Measurements from ENCODE around the gene ANO9.

Gene ANO9

GRCh38 chr11:380996-381395 lies 60.8 kb downstream of the ANO9 start:
- Histone ChIP-seq H3K79me1 (ENCODE audit: low read length) (no peaks in the 10 kb centered on the region), H3K9ac (ENCODE audit: low read length) (no peak overlapping the region), H3K4ac (ENCODE audit: low read depth, low read length) (no peak overlapping the region), H4K91ac (ENCODE audit: low read depth, low read length) (no peak overlapping the region), H3K4me3 (ENCODE audit: low read depth, low read length) (no peak overlapping the region), H3K4me2 (ENCODE audit: low read length) (no peak overlapping the region), H4K12ac (ENCODE audit: low read depth, low read length) (no peak overlapping the region), H3K36me3 (ENCODE audit: control insufficient read depth in 1 of 2, insufficient read depth in 2 of 2, low read length in 2 of 2) (peaks cover 19 to 20% of the 10 kb centered on the region in 2 experiments), H3K9me3 (ENCODE audit: insufficient read depth, low read depth, low read length) (peaks cover 10% of the 10 kb centered on the region), H2BK120ac (ENCODE audit: insufficient read depth, low read length, poor library complexity) (no peak overlapping the region), H2BK12ac (ENCODE audit: low read length) (no peak overlapping the region), H3K27me3 (ENCODE audit: insufficient read depth, low read length) (peaks cover 4% of the 10 kb centered on the region), H2BK5ac (ENCODE audit: low read depth, low read length, poor library complexity) (no peak overlapping the region), H3K23ac (ENCODE audit: low read length) (no peak overlapping the region), H4K8ac (ENCODE audit: low read depth, low read length) (no peak overlapping the region), H3K4me1 (ENCODE audit: control insufficient read depth in 1 of 2, insufficient read depth in 2 of 2, low read length in 2 of 2) (no peaks in the 10 kb centered on the region), H3K18ac (ENCODE audit: low read length) (no peak overlapping the region), H2AK5ac (ENCODE audit: low read length) (no peak overlapping the region), H3K27ac (ENCODE audit: low read depth, low read length) (no peak overlapping the region), H2AFZ (ENCODE audit: insufficient read depth, low read length, poor library complexity) (no peak overlapping the region), H3K14ac (ENCODE audit: low read length) (no peak overlapping the region), H3K79me2 (ENCODE audit: control insufficient read depth, insufficient read depth, low read length, poor library complexity) (no peaks in the 10 kb centered on the region)
- no CpG with 5 or more reads among the region's 14 CpGs for WGBS (ENCODE audit: extremely low coverage, insufficient coverage, insufficient read length)
- DNase-seq, result no peak

- Histone ChIP-seq H3K14ac (ENCODE audit: low read length) (no peak overlapping the region), H3K36me3 (ENCODE audit: control insufficient read depth in 1 of 2, insufficient read depth in 2 of 2, low read length in 2 of 2) (peaks cover 23% of the 10 kb centered on the region in 2 experiments), H4K8ac (ENCODE audit: low read depth, low read length) (no peak overlapping the region), H2AFZ (ENCODE audit: insufficient read depth, low read length, poor library complexity) (no peak overlapping the region), H3K4ac (ENCODE audit: low read depth, low read length) (no peak overlapping the region), H2BK5ac (ENCODE audit: low read depth, low read length, poor library complexity) (no peak overlapping the region), H4K91ac (ENCODE audit: low read depth, low read length) (no peak overlapping the region), H2BK12ac (ENCODE audit: low read length) (no peak overlapping the region), H2AK5ac (ENCODE audit: low read length) (no peak overlapping the region), H3K9ac (ENCODE audit: low read length) (no peak overlapping the region), H3K9me3 (ENCODE audit: insufficient read depth, low read depth, low read length) (peaks cover 5% of the 10 kb centered on the region), H3K79me1 (ENCODE audit: low read length) (no peaks in the 10 kb centered on the region), H3K27ac (ENCODE audit: low read depth, low read length) (no peak overlapping the region), H4K12ac (ENCODE audit: low read depth, low read length) (no peak overlapping the region), H3K4me1 (ENCODE audit: control insufficient read depth in 1 of 2, insufficient read depth in 2 of 2, low read length in 2 of 2) (no peaks in the 10 kb centered on the region), H2BK120ac (ENCODE audit: insufficient read depth, low read length, poor library complexity) (no peak overlapping the region), H3K4me3 (ENCODE audit: low read depth, low read length) (no peak overlapping the region), H3K18ac (ENCODE audit: low read length) (no peak overlapping the region), H3K79me2 (ENCODE audit: control insufficient read depth, insufficient read depth, low read length, poor library complexity) (no peaks in the 10 kb centered on the region), H3K27me3 (ENCODE audit: insufficient read depth, low read length) (no peaks in the 10 kb centered on the region), H3K23ac (ENCODE audit: low read length) (no peak overlapping the region), H3K4me2 (ENCODE audit: low read length) (no peak overlapping the region)
- no peak for DNase-seq
- WGBS (ENCODE audit: extremely low coverage, insufficient coverage, insufficient read length), result no CpG with 5 or more reads among the region's 23 CpGs
These were observed 61.3 kb downstream of the ANO9 start for GRCh38 chr11:380491-380890.

DNA sequence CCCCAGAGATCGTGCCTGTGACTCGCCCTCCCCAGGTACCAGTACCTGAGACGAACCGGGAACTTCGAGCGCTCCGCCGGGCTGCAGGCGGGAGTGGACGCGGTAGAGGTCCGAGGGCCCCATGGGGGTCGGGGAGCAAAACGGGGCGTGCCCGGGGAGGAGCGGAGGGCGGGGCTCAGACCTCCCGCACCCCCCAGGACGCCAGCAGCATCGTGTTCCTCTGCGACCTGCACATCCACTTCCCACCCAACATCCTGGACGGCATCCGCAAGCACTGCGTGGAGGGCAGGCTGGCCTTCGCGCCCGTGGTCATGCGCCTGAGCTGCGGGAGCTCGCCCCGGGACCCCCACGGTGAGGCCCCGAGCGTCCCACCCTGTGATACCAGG lies 61.7 kb downstream of the ANO9 start:
- H3K27me3 ChIP-seq (ENCODE audit: insufficient read depth, low read length), result no peaks in the 10 kb centered on the region
- H3K23ac ChIP-seq (ENCODE audit: low read length), result no peak overlapping the region
- no peak overlapping the region for H4K8ac ChIP-seq (ENCODE audit: low read depth, low read length)
- no peak for DNase-seq
- WGBS (ENCODE audit: extremely low coverage, insufficient coverage, insufficient read length), result no CpG with 5 or more reads among the region's 35 CpGs
- H3K4ac ChIP-seq (ENCODE audit: low read depth, low read length), result no peak overlapping the region
- no peaks in the 10 kb centered on the region for H3K79me1 ChIP-seq (ENCODE audit: low read length)
- no peak overlapping the region for H3K9ac ChIP-seq (ENCODE audit: low read length)
- no peak overlapping the region for H3K14ac ChIP-seq (ENCODE audit: low read length)
- H3K4me2 ChIP-seq (ENCODE audit: low read length), result no peak overlapping the region
- H3K4me3 ChIP-seq (ENCODE audit: low read depth, low read length), result peak overlapping the region; percentile 30
- no peak overlapping the region for H2BK5ac ChIP-seq (ENCODE audit: low read depth, low read length, poor library complexity)
- H4K12ac ChIP-seq (ENCODE audit: low read depth, low read length), result no peak overlapping the region
- no peaks in the 10 kb centered on the region for H3K79me2 ChIP-seq (ENCODE audit: control insufficient read depth, insufficient read depth, low read length, poor library complexity)
- no peaks in the 10 kb centered on the region for H3K4me1 ChIP-seq (ENCODE audit: control insufficient read depth in 1 of 2, insufficient read depth in 2 of 2, low read length in 2 of 2)
- no peak overlapping the region for H2AK5ac ChIP-seq (ENCODE audit: low read length)
- peaks cover 25% of the 10 kb centered on the region in 2 experiments for H3K36me3 ChIP-seq (ENCODE audit: control insufficient read depth in 1 of 2, insufficient read depth in 2 of 2, low read length in 2 of 2)
- H3K9me3 ChIP-seq (ENCODE audit: insufficient read depth, low read depth, low read length), result peaks cover 5% of the 10 kb centered on the region
- no peak overlapping the region for H3K18ac ChIP-seq (ENCODE audit: low read length)
- no peak overlapping the region for H2AFZ ChIP-seq (ENCODE audit: insufficient read depth, low read length, poor library complexity)
- H2BK12ac ChIP-seq (ENCODE audit: low read length), result no peak overlapping the region
- no peak overlapping the region for H2BK120ac ChIP-seq (ENCODE audit: insufficient read depth, low read length, poor library complexity)
- H3K27ac ChIP-seq (ENCODE audit: low read depth, low read length), result no peak overlapping the region
- H4K91ac ChIP-seq (ENCODE audit: low read depth, low read length), result no peak overlapping the region

DNA sequence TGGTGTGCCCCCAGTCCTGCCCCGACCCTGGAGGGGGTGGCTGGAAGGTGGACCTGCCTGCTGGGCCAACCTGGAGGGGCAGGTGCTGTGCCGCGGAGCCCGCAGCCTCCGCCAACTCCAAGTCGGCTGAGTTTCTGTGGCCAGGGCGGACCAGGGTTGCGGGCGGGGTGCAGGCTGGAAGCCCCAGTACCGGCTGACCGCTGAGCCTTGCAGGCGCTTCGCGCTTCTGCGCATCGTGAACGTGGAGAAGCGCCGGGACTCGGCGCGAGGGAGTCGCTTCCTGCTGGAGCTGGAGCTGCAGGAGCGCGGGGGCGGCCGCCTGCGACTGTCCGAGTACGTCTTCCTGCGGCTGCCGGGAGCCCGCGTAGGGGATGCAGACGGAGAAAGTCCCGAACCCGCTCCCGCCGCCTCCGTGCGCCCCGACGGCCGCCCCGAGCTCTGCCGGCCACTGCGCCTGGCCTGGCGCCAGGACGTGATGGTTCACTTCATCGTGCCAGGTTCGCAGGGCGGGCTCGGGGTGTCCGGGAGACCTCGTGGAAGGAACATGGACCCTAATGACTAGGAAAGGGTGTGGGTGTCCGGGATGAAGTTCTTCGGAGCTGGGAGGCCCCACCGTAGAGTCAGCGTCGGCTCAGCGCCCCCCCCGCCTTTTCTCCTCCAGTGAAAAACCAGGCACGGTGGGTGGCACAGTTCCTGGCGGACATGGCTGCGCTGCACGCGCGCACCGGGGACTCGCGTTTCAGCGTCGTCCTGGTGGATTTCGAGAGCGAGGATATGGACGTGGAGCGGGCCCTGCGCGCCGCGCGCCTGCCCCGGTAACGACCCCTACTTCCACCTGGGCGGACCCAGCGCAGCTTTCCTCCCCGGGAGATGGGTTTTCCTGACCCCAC lies 62.4 kb downstream of the ANO9 start:
- WGBS (ENCODE audit: extremely low coverage, insufficient coverage, insufficient read length), result no CpG with 5 or more reads among the region's 87 CpGs
- H3K23ac ChIP-seq (ENCODE audit: low read length), result no peak overlapping the region
- H3K14ac ChIP-seq (ENCODE audit: low read length), result no peak overlapping the region
- no peak overlapping the region for H3K27ac ChIP-seq (ENCODE audit: low read depth, low read length)
- no peak overlapping the region for H2AFZ ChIP-seq (ENCODE audit: insufficient read depth, low read length, poor library complexity)
- H3K9me3 ChIP-seq (ENCODE audit: insufficient read depth, low read depth, low read length), result peaks cover 5% of the 10 kb centered on the region
- H2BK12ac ChIP-seq (ENCODE audit: low read length), result no peak overlapping the region
- H4K12ac ChIP-seq (ENCODE audit: low read depth, low read length), result no peak overlapping the region
- H2BK120ac ChIP-seq (ENCODE audit: insufficient read depth, low read length, poor library complexity), result no peak overlapping the region
- H2AK5ac ChIP-seq (ENCODE audit: low read length), result no peak overlapping the region
- H2BK5ac ChIP-seq (ENCODE audit: low read depth, low read length, poor library complexity), result no peak overlapping the region
- no peaks in the 10 kb centered on the region for H3K79me1 ChIP-seq (ENCODE audit: low read length)
- no peak overlapping the region for H3K18ac ChIP-seq (ENCODE audit: low read length)
- H4K8ac ChIP-seq (ENCODE audit: low read depth, low read length), result no peak overlapping the region
- no peak overlapping the region for H4K91ac ChIP-seq (ENCODE audit: low read depth, low read length)
- peaks cover 25% of the 10 kb centered on the region in 2 experiments for H3K36me3 ChIP-seq (ENCODE audit: control insufficient read depth in 1 of 2, insufficient read depth in 2 of 2, low read length in 2 of 2)
- no peak overlapping the region for H3K4me2 ChIP-seq (ENCODE audit: low read length)
- no peaks in the 10 kb centered on the region for H3K27me3 ChIP-seq (ENCODE audit: insufficient read depth, low read length)
- H3K9ac ChIP-seq (ENCODE audit: low read length), result no peak overlapping the region
- no peak for DNase-seq
- H3K4me1 ChIP-seq (ENCODE audit: control insufficient read depth in 1 of 2, insufficient read depth in 2 of 2, low read length in 2 of 2), result no peaks in the 10 kb centered on the region
- no peaks in the 10 kb centered on the region for H3K79me2 ChIP-seq (ENCODE audit: control insufficient read depth, insufficient read depth, low read length, poor library complexity)
- no peak overlapping the region for H3K4ac ChIP-seq (ENCODE audit: low read depth, low read length)
- no peak overlapping the region for H3K4me3 ChIP-seq (ENCODE audit: low read depth, low read length)
